Upper lobe of right lung (tissue), 1 donor: Measurements from ENCODE around the gene CHPF. TPM values are rescaled to one million over a fixed set of nuclear protein-coding genes. Genes with fewer than 3 reads are reported as not detected.

Experiments
- ATAC-seq: fragments of 200-7000 bp; cut with Tn5 transposase; one replicate; pipeline ENCODE4 v1.9.1; 2020; ENCODE audit warnings: mild to moderate bottlenecking, moderate library complexity
- DNase-seq: peaks from one replicate; pipeline ENCODE4 v3.0.0-alpha.2; 2020
- H3K27ac ChIP-seq: fragments of 200-600 bp; one replicate; pipeline ENCODE4 v1.8.0; 2022
- H3K27me3 ChIP-seq: fragments of 200-600 bp; one replicate; pipeline ENCODE4 v1.8.0; 2022; ENCODE audit warnings: mild to moderate bottlenecking
- H3K36me3 ChIP-seq: fragments of 200-600 bp; one replicate; pipeline ENCODE4 v1.8.0; 2022
- H3K4me1 ChIP-seq: fragments of 200-600 bp; one replicate; pipeline ENCODE4 v1.8.0; 2022
- H3K4me3 ChIP-seq: fragments of 200-600 bp; one replicate; pipeline ENCODE4 v1.8.0; 2022; ENCODE audit warnings: mild to moderate bottlenecking
- H3K9me3 ChIP-seq: fragments of 200-600 bp; one replicate; pipeline ENCODE4 v1.8.0; 2022
- intact Hi-C: fragments of 100-400 bp; cut with DNase I; formaldehyde crosslinking; loops from one replicate; pipeline ENCODE4 v1.11.0; 2022
- long read RNA-seq: library from polyadenylated mRNA; unstranded; transcript quantifications from one replicate; pipeline ENCODE4 v2.0.0, GENCODE V29; 2021
- total RNA-seq: library from RNA; stranded (reverse); fragmentation: NEBNext Ultra II Directional; extraction: Animal tissue kit (Norgen Biotek cat#: 25700); gene quantifications from one replicate; pipeline ENCODE4 v1.2.1, GENCODE V29; 2021
- TF ChIP-seq, protein P1 (sequence below): fragments of 200-600 bp; IDR thresholded peaks from one replicate; pipeline ENCODE4 v1.8.0; 2022; ENCODE audit warnings: antibody characterized with exemption
- donor health status: DM: no; HTN: yes; CAD: no; lungs with severe emphysema.

Gene CHPF, protein sequence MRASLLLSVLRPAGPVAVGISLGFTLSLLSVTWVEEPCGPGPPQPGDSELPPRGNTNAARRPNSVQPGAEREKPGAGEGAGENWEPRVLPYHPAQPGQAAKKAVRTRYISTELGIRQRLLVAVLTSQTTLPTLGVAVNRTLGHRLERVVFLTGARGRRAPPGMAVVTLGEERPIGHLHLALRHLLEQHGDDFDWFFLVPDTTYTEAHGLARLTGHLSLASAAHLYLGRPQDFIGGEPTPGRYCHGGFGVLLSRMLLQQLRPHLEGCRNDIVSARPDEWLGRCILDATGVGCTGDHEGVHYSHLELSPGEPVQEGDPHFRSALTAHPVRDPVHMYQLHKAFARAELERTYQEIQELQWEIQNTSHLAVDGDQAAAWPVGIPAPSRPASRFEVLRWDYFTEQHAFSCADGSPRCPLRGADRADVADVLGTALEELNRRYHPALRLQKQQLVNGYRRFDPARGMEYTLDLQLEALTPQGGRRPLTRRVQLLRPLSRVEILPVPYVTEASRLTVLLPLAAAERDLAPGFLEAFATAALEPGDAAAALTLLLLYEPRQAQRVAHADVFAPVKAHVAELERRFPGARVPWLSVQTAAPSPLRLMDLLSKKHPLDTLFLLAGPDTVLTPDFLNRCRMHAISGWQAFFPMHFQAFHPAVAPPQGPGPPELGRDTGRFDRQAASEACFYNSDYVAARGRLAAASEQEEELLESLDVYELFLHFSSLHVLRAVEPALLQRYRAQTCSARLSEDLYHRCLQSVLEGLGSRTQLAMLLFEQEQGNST
- total RNA-seq = 45.3 TPM
- long read RNA-seq, transcript CHPF-201 (4 exons, 3,013 nt) = major isoform, 94 of 169 reads
- long read RNA-seq, partial matches to known transcripts = 44 of 169 reads
- long read RNA-seq, other reads (novel, unspliced or antisense) = 27 of 169 reads

DNA sequence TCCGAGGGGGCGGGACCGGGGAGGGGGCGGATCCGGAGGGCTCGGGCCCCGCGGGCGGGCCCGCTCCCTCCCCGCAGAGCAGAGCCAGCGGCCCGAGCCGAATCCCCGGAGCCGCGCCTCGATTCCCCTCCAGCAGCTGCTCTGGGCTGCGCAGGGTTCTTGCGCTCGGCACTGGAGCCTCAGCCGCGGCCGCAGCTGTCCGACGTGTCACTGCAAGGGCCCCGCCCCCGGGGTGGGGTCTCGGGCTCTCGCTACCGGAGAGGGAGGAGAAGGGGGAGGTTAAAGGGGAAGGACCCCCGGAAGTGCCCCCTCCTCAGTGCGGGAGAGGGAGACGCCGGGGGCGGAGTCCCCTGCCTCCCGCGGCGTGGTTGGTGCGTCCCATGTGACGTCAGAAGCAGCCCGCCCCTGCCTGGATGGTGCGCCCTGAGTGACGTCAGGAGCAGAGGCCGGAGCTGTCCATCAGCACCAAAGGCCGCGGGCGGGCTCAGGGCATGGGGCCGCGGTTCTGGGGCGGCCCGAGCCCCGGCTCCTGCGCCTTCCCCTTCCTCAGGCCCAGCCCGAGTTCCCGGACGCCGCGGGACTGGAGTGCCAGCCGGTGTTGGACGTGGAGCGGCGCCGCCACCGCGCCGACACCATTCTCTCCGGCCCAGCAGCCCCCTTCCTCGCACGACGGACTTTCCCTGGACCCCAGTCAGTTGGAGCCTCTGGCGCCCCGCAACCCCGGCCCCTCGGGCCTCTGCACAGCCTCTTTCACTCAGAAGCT lies at the start of gene CHPF, which contains the start of gene TMEM198:
Gene CHPF, minus strand, starts transcription at position 214 of the 763 bp plus-strand sequence. CDS start 271 bp downstream, outside the sequence.
Gene TMEM198, plus strand, starts transcription at position 433 of the 763 bp plus-strand sequence. CDS start 700 bp downstream, outside the sequence.
- DNase-seq = peak; percentile 98
- Histone ChIP-seq H3K36me3 (peaks cover 22% of the 10 kb centered on the region), H3K27ac (peak within 1 kb of the TSS; percentile 85), H3K27me3 (no peaks in the 10 kb centered on the region), H3K4me3 (peak within 1 kb of the TSS; percentile 70), H3K4me1 (peaks cover 24% of the 10 kb centered on the region), H3K9me3 (no peaks in the 10 kb centered on the region)
- ATAC-seq = peak; percentile 90
- intact Hi-C loops = no loop called here
- TF ChIP-seq, protein P1, sequence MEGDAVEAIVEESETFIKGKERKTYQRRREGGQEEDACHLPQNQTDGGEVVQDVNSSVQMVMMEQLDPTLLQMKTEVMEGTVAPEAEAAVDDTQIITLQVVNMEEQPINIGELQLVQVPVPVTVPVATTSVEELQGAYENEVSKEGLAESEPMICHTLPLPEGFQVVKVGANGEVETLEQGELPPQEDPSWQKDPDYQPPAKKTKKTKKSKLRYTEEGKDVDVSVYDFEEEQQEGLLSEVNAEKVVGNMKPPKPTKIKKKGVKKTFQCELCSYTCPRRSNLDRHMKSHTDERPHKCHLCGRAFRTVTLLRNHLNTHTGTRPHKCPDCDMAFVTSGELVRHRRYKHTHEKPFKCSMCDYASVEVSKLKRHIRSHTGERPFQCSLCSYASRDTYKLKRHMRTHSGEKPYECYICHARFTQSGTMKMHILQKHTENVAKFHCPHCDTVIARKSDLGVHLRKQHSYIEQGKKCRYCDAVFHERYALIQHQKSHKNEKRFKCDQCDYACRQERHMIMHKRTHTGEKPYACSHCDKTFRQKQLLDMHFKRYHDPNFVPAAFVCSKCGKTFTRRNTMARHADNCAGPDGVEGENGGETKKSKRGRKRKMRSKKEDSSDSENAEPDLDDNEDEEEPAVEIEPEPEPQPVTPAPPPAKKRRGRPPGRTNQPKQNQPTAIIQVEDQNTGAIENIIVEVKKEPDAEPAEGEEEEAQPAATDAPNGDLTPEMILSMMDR = no peak

DNA sequence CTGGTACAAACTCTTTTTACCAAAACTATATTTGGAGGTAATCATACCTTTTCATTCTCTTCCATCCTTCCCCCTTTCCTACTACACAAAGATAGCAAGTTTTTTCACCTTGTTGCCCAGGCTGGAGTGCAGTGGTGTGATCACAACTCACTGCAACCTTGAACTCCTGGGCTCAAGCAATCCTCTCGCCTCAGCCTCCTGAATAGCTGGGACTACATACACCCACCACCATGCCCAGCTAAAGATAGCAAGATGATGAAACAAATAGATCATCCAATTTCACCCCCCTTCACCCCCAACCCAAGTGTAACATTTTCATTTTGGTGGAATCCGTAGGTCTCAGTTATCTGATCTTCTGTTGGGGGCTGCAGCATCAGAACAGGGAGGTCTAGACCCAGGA lies 49.5 kb upstream of the CHPF start:
- H3K27me3 ChIP-seq = no peaks in the 10 kb centered on the region
- H3K27ac ChIP-seq = no peak overlapping the region
- H3K9me3 ChIP-seq = no peaks in the 10 kb centered on the region
- intact Hi-C loops = no loop called here
- ATAC-seq = no peak
- no peak for DNase-seq
- H3K4me3 ChIP-seq = no peak overlapping the region
- no peaks in the 10 kb centered on the region for H3K36me3 ChIP-seq
- TF ChIP-seq, protein P1 = no peak
- H3K4me1 ChIP-seq = peaks cover under 1% of the 10 kb centered on the region

DNA sequence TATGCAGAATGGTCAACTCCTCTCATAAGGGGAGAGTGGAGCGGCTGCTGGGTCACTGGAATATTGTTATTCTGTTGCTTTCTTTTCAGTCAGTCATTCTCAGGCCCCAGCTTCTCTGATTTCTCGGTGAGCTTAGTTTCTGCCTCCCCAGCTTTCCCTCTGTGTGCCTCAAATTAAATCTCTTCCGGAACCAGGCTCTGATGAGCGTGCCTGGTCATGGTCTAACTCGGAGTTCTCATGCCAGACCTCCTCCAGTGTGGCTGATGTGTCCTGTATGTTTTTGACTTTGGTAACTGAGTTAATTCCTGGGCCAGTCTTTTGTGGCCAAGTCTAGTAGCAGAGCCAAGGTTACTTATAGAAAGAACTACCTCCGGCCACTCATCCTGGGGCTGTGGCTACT lies 49.1 kb upstream of the CHPF start:
- Histone ChIP-seq H3K27ac (no peak overlapping the region), H3K4me1 (no peaks in the 10 kb centered on the region), H3K27me3 (no peaks in the 10 kb centered on the region), H3K9me3 (no peaks in the 10 kb centered on the region), H3K4me3 (no peak overlapping the region), H3K36me3 (no peaks in the 10 kb centered on the region)
- DNase-seq (no peak), ATAC-seq (no peak)
- TF ChIP-seq, protein P1 = no peak
- intact Hi-C loops = no loop called here

DNA sequence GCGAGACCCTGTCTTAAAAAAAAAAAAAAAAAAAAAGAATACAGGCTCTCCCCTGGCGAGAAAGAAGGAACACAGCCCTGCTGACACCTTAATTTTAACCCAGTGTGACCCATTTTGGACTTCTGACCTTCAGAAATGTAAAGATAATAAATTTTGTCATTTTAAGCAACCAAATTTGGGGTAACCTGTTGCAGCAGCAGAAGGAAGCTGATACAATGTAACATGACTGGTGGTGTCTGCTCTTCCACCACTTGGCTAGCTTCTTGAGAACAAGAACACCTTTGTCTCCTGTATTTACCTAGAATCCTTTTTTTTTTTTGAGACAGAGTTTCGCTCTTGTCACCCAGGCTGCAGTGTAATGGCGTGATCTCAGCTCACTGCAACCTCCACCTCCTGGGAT lies 47.5 kb upstream of the CHPF start:
- TF ChIP-seq, protein P1 = no peak
- Histone ChIP-seq H3K9me3 (no peaks in the 10 kb centered on the region), H3K36me3 (no peaks in the 10 kb centered on the region), H3K27me3 (no peaks in the 10 kb centered on the region), H3K27ac (no peak overlapping the region), H3K4me1 (no peaks in the 10 kb centered on the region), H3K4me3 (no peak overlapping the region)
- intact Hi-C loops = no loop called here
- DNase-seq = no peak
- ATAC-seq = no peak

DNA sequence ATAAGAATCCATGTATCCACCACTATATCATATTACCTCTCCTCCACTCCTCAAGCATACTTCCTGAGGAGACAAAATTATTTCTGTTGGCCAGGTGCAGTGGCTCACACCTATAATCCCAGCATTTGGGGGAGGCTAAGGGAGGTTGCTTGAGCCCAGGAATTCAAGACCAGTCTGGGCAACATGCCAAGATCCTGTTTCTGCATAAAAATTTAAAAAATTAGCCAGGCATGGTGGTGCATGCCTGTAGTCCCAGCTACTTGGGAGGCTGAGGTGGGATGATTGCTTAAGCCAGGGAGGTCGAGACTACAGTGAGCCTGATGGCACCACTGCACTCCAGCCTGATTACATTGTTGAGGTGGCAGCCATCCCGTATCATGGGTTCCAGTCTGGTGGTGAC lies 37.7 kb upstream of the CHPF start:
- no peaks in the 10 kb centered on the region for H3K36me3 ChIP-seq
- no peak for ATAC-seq
- DNase-seq = no peak
- TF ChIP-seq, protein P1 = no peak
- no peak overlapping the region for H3K4me3 ChIP-seq
- intact Hi-C loops = no loop called here
- H3K9me3 ChIP-seq = no peaks in the 10 kb centered on the region
- H3K27me3 ChIP-seq = no peaks in the 10 kb centered on the region
- H3K4me1 ChIP-seq = peaks cover 4% of the 10 kb centered on the region
- H3K27ac ChIP-seq = no peak overlapping the region
